K562 (cell line): Measurements from ENCODE around the gene TMEM150A.

Experiments used
- ADNP ChIP-seq: fragments of 200-800 bp; sonication (Bioruptor generic); IDR thresholded peaks from 2 replicates; pipeline ENCODE4 v1.6.1; 2016; ENCODE audit warnings: missing genetic modification characterization, missing compliant biosample characterization
- EP300 ChIP-seq: IDR thresholded peaks from 2 replicates; pipeline ENCODE4 v1.6.1; 2012; ENCODE audit warnings: low read length, improper control_type of control experiment
- ESRRA ChIP-seq: fragments of 450-650 bp; IDR thresholded peaks from 2 replicates; pipeline ENCODE4 v1.6.1; 2014; ENCODE audit warnings: low read depth, mild to moderate bottlenecking, moderate library complexity, borderline replicate concordance
- FOSL1 ChIP-seq: fragments of 200-800 bp; sonication (Bioruptor generic); conservative IDR thresholded peaks from 2 replicates; pipeline ENCODE4 v1.6.1; 2016; ENCODE audit warnings: missing genetic modification characterization, missing compliant biosample characterization
- SMAD1 ChIP-seq: fragments of 150-350 bp; IDR thresholded peaks from 2 replicates; pipeline ENCODE4 v1.6.1; 2014; ENCODE audit warnings: low read length, low read depth; ENCODE audit not compliant: partially characterized antibody
- SREBF1 ChIP-seq: fragments of 150-350 bp; IDR thresholded peaks from 2 replicates; pipeline ENCODE4 v1.6.1; 2014; ENCODE audit warnings: antibody characterized with exemption, low read depth, low read length, borderline replicate concordance
- SREBF2 ChIP-seq: sonication (generic); formaldehyde crosslinking; IDR thresholded peaks from 2 replicates; pipeline ENCODE4 v1.4.0; 2020; ENCODE audit warnings: mild to moderate bottlenecking, missing genetic modification reagents
- STAT5A ChIP-seq: IDR thresholded peaks from 2 replicates; pipeline ENCODE4 v1.6.1; 2012; ENCODE audit warnings: low read length, inconsistent platforms, borderline replicate concordance
- ZC3H11A ChIP-seq: IDR thresholded peaks from 2 replicates; pipeline ENCODE4 v1.6.1; 2012; ENCODE audit warnings: low read depth, low read length, improper control_type of control experiment

GRCh38 chr2:85652056-85652455 lies 49.6 kb upstream of the TMEM150A start:
- no peak for TF ChIP-seq ADNP
- no peak for TF ChIP-seq SREBF1
- no peak for TF ChIP-seq ESRRA
- TF ChIP-seq STAT5A = no peak
- no peak for TF ChIP-seq ZC3H11A
- no peak for TF ChIP-seq EP300
- TF ChIP-seq SREBF2 (CRISPR knock-in tag) = no peak
- no peak for TF ChIP-seq FOSL1 (tag)
- TF ChIP-seq SMAD1 = no peak
